AG08396 (cell line): ENCODE measurements around the gene CCL5.
"Not testable (repeated sequence)": the region's sequence is repeated elsewhere in the genome, so short reads cannot be mapped to it uniquely, and the experiment has no call there.

ENCODE experiments used
- DNase-seq: peaks from one replicate; pipeline ENCODE4 v3.0.0; 2012; ENCODE audit warnings: low spot score, mixed read lengths

CCL5 gene

DNA sequence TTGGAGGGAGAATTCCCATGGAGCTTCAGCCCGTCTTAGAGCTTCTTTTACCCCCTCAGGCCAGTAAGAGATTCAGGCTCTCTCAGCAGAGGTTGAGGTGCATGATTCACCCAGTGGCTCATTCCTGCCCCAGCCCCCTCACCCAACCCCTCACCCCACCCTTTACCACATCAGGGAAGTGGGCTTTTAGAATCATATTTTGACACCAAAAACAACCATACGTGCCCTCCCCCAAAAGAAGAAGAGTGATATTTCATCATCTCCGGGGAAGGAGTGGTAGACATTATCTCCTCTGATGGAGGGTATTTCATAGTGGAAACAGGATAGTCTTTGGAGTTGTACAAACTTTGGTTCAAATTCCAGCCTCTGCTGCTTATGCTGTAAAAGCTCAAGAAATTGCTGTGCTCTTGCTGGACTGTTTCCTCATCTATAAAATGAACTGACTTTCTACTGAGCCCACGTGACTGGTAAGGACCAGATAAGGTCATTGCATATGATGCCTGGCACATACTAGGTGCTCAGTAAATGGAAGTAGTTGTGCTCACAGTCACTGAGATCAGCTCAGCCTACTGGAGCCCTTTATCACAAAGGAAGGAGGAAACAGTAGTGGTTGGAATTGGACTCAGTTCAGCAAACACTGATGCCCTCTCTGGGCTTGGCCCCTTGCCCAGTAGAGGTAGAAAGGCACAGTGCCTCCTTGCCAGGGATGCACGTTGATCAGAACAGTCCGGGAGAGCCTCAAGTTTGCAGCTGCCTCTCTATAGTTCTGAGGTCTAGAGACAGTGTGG lies 18.3 kb upstream of the CCL5 start:
- DNase-seq = no peak

DNA sequence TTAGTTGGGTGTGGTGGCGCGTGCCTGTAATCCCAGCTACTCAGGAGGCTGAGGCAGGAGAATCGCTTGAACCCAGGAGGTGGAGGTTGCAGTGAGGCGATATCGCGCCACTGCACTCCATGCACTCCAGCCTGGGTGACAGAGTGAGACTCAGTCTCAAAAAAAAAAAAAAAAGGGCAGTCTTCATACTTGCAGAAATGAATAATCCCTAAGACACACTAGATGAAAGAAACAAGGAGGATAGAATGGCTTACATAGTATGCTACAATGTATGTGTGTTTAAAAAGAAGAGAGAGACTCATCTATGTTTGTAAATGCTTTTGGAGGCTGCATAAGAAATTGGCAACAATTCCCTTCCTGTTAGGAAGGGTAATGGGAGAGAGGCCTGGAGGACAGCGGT lies 17.6 kb upstream of the CCL5 start:
- DNase-seq = not testable (repeated sequence)

GRCh38 chr17:35895636-35896587 lies 15.8 kb upstream of the CCL5 start:
- DNase-seq = no peak

- no peak for DNase-seq
Measured at GRCh38 chr17:35894206-35894605, 14.0 kb upstream of the CCL5 start.

DNA sequence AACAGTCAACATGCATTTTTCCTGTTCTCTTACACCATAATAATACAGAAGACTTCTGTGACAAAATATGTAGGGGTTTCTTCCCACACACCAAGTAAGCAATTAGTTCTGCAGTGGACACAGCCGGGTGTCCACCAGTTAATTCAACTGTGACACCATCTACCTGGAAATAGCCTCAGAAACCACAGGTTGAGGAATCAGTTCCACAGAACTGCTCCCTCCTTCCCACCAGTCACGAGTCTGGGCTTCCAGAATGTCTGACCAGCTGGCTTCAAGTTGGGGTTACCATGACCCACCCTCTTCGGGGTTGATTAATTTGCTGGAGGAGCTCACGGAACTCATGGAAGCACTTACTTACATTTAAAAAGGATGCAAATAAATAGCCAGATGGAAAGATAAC lies 13.6 kb upstream of the CCL5 start:
- no peak for DNase-seq

- no peak for DNase-seq
Measured at GRCh38 chr17:35892091-35893035, 12.2 kb upstream of the CCL5 start.

GRCh38 chr17:35891269-35891668 lies 11.1 kb upstream of the CCL5 start:
- no peak for DNase-seq

DNA sequence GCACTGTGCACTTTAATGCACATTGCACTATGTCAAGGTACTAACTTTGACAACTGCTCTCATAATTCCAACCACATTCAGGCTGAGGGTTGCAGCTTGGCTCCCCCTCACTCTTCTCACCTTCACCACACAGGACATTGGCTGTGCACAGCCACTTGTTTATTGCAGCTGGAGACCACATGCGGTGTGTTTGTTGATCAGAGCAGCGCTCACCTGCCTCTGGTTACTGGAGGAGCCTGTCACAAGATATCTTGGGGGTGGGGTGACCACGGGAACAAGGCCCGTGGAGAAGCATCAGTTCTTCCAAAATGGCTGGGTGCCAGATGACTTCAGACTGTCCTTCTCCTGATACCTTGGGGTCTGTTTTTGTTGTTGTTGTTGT lies 10.6 kb upstream of the CCL5 start:
- no peak for DNase-seq

DNA sequence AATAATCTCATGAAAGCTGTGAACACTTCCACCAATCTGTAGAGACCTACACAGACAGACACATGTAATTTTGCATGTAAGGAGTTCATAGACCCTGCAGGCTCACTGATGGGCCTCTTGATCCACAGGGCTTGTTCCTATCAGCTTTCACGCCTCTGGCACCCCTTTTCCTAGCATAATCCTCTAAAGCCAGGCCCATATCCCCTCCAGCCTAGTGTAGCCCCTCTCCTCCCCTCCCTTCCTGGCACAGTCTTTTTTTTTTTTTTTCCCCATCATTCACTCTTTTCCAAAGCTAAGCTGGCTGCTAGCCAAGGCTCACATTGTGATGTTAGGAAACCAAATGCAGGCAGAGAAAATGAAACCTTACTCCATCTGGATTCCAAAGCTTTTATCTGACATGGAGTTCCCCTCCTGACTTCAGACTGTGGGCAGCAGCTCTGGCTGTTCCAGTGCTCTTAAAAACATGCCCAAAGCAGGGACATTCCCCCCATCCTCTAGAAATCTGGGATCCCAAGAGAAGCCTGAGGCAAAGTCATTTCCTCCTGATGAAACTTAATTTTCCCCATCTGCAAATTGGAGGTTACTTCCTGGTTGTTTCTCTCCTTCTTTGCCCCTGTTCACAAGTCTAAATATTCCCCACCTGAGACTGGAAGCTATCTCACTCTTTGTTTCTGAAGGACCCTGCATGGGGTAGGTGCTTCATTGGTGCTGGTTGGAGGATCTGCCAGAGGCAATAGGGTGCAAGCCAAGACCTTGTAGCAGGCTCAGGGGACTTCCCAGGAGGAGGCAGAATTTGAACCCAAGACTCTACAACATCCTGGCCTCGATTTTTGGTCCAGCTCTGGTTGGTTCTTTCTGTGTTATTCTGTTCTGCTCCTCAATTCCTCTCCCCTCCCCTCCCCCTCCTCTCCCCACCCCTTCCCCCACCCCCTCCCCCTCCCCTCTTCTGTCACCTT lies 9.9 kb upstream of the CCL5 start:
- DNase-seq = no peak

GRCh38 chr17:35889241-35889640 lies 9.1 kb upstream of the CCL5 start:
- no peak for DNase-seq

- DNase-seq = no peak
Measured at GRCh38 chr17:35878361-35878760, 1.8 kb downstream of the CCL5 start.

- no peak for DNase-seq
Measured at GRCh38 chr17:35877345-35878029, 2.7 kb downstream of the CCL5 start.

DNA sequence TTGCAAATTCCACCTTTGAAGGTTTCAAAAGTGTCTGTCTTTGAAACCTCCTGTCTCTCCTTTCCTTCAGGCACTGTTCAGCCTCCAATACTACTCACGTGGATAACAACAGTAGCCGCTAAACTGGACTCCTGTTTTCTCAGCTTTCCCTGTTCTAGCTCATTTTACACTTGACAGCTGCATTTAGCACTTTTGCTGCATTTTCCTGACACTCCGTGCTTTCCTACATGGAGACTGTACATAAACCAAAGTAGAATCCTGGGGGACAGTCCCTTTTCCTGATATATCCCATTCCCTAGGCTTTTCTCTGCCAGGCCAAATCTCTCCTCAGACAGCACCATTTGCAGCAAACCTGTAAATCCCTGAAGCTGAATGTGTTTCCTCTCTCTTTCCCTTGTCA lies 3.6 kb downstream of the CCL5 start:
- DNase-seq = no peak

DNA sequence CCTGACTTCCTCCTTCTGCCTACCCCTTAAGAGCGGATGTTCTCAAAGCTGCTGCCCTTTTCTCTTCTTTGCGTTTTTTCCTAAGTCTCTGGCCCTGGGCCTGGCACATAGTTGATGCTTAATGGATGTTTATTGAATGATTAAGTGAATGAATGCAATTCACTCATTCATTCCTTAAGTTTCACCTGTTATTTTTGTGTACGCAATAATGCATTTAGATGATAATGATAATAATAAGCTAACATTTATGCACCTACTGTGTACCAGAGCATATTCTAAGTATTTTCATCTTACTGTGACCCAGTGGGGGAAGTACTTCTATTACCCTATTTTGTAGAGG lies 4.4 kb downstream of the CCL5 start:
- DNase-seq = no peak

DNA sequence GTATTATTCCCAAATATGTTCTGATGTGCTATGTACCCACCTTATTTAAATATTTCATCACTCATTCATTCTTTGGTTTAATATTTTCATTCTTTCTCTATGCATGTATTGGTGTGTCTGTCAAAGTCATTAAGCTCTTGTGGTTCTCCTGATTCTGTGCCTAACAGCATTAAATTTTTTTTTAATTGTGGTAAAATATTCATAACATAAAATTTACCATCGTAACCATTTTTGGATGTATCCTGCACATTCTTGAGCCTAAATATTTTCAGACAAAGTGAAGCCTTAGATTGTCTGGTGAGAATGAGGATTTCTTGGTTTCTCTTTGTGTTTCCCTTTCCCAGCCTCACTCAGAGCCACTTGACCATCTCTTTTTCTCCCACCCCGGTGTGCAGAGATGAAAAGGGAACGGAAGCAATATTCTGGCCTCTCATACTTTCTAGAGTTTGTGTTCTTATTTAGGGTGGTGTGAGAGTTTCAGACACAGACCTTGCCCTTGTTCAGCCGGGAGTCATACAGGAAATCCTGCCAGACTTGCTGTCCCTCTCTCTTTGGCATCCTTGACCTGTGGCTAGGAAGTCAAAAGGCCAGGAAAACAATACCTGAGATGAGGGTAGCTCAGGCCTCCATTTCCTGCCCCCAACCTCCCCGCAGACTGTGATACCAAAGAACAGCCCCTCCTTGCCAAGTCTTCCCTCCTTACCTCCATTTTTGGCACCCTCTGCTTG lies 4.9 kb downstream of the CCL5 start:
- DNase-seq = no peak

GRCh38 chr17:35872196-35872980 lies 7.8 kb downstream of the CCL5 start:
- DNase-seq = no peak

- DNase-seq = no peak
Measured at GRCh38 chr17:35870906-35871819, 9.0 kb downstream of the CCL5 start.

GRCh38 chr17:35868737-35869136 lies 11.4 kb downstream of the CCL5 start, which contains the start of gene HEATR9:
HEATR9 (minus strand) TSS chr17:35868891; CDS start chr17:35868742, 149 bp downstream.
- DNase-seq = no peak
